Measurements from ENCODE around the gene TMEM86B. TPM values are rescaled to one million over a fixed set of nuclear protein-coding genes. Genes with fewer than 3 reads are reported as not detected.
A peak's percentile ranks its signal among the peaks of the same experiment; 100 is the strongest.

TMEM86B gene
- total RNA-seq, 1 experiment from 2014 or later, result 21.2 TPM

GRCh38 chr19:55248166-55248675 is 19.7 kb upstream of the TMEM86B start:
- Histone ChIP-seq H3K27me3 (replicated peaks; ENCODE audit: control insufficient read depth, insufficient read depth, low read length) (no peaks in the 10 kb centered on the region), H3K36me3 (ENCODE audit: control insufficient read depth, insufficient read depth, low read length) (peaks cover 5% of the 10 kb centered on the region), H3K4me1 (no peaks in the 10 kb centered on the region), H3K4me3 (ENCODE audit: low read depth, low read length) (no peak overlapping the region), H3K9me3 (no peaks in the 10 kb centered on the region)
- peaks cover 5% of the 10 kb centered on the region for H3K4me1 Mint-ChIP-seq (ENCODE audit: low read depth, unreplicated experiment)
- CTCF ChIA-PET, result no interaction called here
- DNase-seq, result no peak
- TF ChIP-seq CTCF (IDR thresholded peaks at IDR 0.05; ENCODE audit: insufficient read depth in 1 of 2, low read depth in 1 of 2, low read length in 1 of 2, severe bottlenecking in 1 of 2, unreplicated experiment in 1 of 2), result no peak
- BruUV-seq (replicated peaks), result no TSS peak
- H3K36me3 Mint-ChIP-seq (ENCODE audit: insufficient read depth, unreplicated experiment), result peaks cover 34% of the 10 kb centered on the region
- H3K4me3 Mint-ChIP-seq (ENCODE audit: unreplicated experiment), result no peak overlapping the region
- intact Hi-C loops (cut with micrococcal nuclease; ENCODE audit: unreplicated experiment), result no loop called here
- H3K27ac Mint-ChIP-seq (ENCODE audit: unreplicated experiment), result no peak overlapping the region
- POLR2A ChIA-PET, result no interaction called here
- H3K27me3 Mint-ChIP-seq (ENCODE audit: insufficient read depth, unreplicated experiment), result no peaks in the 10 kb centered on the region
- H3K9me3 Mint-ChIP-seq (ENCODE audit: unreplicated experiment), result no peaks in the 10 kb centered on the region

DNA sequence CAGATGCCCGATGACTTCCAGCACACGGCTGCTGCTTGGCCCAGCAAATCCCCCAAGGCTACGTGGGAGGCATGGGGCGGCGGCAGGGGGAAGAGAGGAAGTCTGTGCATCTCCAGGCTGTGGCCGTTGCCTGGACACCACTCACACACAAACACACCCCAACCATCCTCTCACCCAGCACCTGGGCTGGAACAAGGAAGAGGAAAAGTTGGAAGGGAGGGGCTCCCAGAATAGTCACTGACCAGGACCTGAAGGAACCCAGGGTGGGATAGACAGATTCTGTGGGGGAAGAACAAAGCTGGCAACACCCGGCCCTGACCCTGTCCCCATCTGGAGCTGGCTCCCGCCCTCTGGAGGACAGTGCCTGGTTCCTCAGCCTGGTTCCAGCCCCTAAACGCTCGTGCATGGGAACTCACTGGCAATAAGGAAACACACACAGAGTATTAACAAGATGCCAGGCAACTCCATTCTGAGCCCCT is 19.1 kb upstream of the TMEM86B start:
- intact Hi-C loops (cut with micrococcal nuclease; ENCODE audit: unreplicated experiment), result no loop called here

More for the DNA sequence above, 19.1 kb upstream of the TMEM86B start:
- Histone ChIP-seq H3K9me3 (no peaks in the 10 kb centered on the region), H3K4me1 (no peaks in the 10 kb centered on the region), H3K4me3 (ENCODE audit: low read depth, low read length) (no peak overlapping the region), H3K36me3 (ENCODE audit: control insufficient read depth, insufficient read depth, low read length) (peaks cover 6% of the 10 kb centered on the region), H3K27me3 (replicated peaks; ENCODE audit: control insufficient read depth, insufficient read depth, low read length) (no peaks in the 10 kb centered on the region)
- Mint-ChIP-seq H3K27me3 (ENCODE audit: insufficient read depth, unreplicated experiment) (no peaks in the 10 kb centered on the region), H3K4me3 (ENCODE audit: unreplicated experiment) (no peak overlapping the region), H3K4me1 (ENCODE audit: low read depth, unreplicated experiment) (peaks cover 5% of the 10 kb centered on the region), H3K36me3 (ENCODE audit: insufficient read depth, unreplicated experiment) (peaks cover 33% of the 10 kb centered on the region), H3K9me3 (ENCODE audit: unreplicated experiment) (no peaks in the 10 kb centered on the region), H3K27ac (ENCODE audit: unreplicated experiment) (no peak overlapping the region)
- ChIA-PET CTCF (interaction anchor here (0.5 to 1.0 kb wide), 2 partner anchors 12 to 54 kb away, joined by 4 read pairs; partner anchors contain the start of gene PPP6R1), POLR2A (no interaction called here)
- BruUV-seq (replicated peaks), result no TSS peak
- peak in 1 of 2 experiments; percentile 39 for DNase-seq
- no peak for TF ChIP-seq CTCF (IDR thresholded peaks at IDR 0.05; ENCODE audit: insufficient read depth in 1 of 2, low read depth in 1 of 2, low read length in 1 of 2, severe bottlenecking in 1 of 2, unreplicated experiment in 1 of 2)

Measured in Caco-2 (cell line).